Gastrocnemius medialis (tissue), 4 donors: ENCODE results near the gene ST6GALNAC4. TPM values are rescaled to one million over a fixed set of nuclear protein-coding genes. Genes with fewer than 3 reads are reported as not detected.

ENCODE experiments used
- ATAC-seq, 2 donors: fragments of 150-250 bp; one replicate each; pipeline ENCODE4 v1.9.1; 2016
- DNase-seq, 2 donors: peaks; one replicate each; pipeline ENCODE4 v3.0.0-alpha.2; 2019
- H3K27ac ChIP-seq, 4 donors: fragments of 200-600 bp; sonication (generic); 1 replicate in 1 of 4; 2 replicates in 3 of 4; pipeline ENCODE4 v1.5.1; 2016 to 2018; ENCODE audit warnings: mild to moderate bottlenecking in 2 of 4, moderate library complexity in 1 of 4
- H3K27me3 ChIP-seq, 3 donors: fragments of 200-600 bp; sonication (generic) in 2 of 3; 1 replicate in 1 of 3; 2 replicates in 2 of 3; pipeline versions ENCODE4 v1.5.1 to v1.6.0; 2016 to 2019; ENCODE audit warnings: mild to moderate bottlenecking in 1 of 3, moderate library complexity in 1 of 3
- H3K36me3 ChIP-seq, 2 donors: fragments of 200-600 bp; sonication (generic) in 1 of 2; one replicate each; pipeline ENCODE4 v1.5.1; 2017 to 2018
- H3K4me1 ChIP-seq, 2 donors: fragments of 200-600 bp; sonication (generic) in 1 of 2; one replicate each; pipeline ENCODE4 v1.5.1; 2016 to 2017; ENCODE audit warnings: mild to moderate bottlenecking in 2 of 2
- H3K4me3 ChIP-seq, 4 donors: fragments of 200-600 bp; sonication (generic) in 3 of 4; 1 replicate in 1 of 4; 2 replicates in 3 of 4; pipeline ENCODE4 v1.5.1; 2016 to 2019; ENCODE audit warnings: mild to moderate bottlenecking in 2 of 4
- H3K9me3 ChIP-seq, 3 donors: fragments of 200-600 bp; sonication (generic) in 2 of 3; 1 replicate in 1 of 3; 2 replicates in 2 of 3; pipeline ENCODE4 v1.5.1; 2016 to 2019
- POLR2A ChIP-seq, 2 donors: fragments of 450-650 bp; IDR thresholded peaks; one replicate each; pipeline ENCODE4 v1.6.1; 2017; ENCODE audit warnings: antibody characterized with exemption in 2 of 2, mild to moderate bottlenecking in 2 of 2, moderate library complexity in 2 of 2
- in situ Hi-C, 4 donors: fragments of 200-750 bp; cut with MboI; loops; one replicate each; pipeline versions ENCODE4 v1.15.0 to v1.8.0; 2017; ENCODE audit warnings: low sequenced_read_pairs in 4 of 4
- intact Hi-C: fragments of 100-400 bp; cut with DNase I; formaldehyde crosslinking; loops from one replicate; pipeline ENCODE4 v1.15.1; 2023; ENCODE audit warnings: low total_unique reads
- total RNA-seq, 4 donors: library from RNA; depleted of rRNA; stranded (reverse); fragments of >200 nt; gene quantifications; one replicate each; pipeline versions ENCODE4 v1.1.0 to v1.2.3, GENCODE V29; 2016
- TF ChIP-seq, protein P1 (sequence below), 5 experiments: fragments of 450-650 bp in 3 of 5; fragments of 200-600 bp in 2 of 5; sonication (generic) in 2 of 5; IDR thresholded peaks in 4 of 5; conservative IDR thresholded peaks in 1 of 5; 1 replicate in 4 of 5; 2 replicates in 1 of 5; pipeline ENCODE4 v1.5.1; 2016 to 2019; ENCODE audit warnings: antibody characterized with exemption in 5 of 5, mild to moderate bottlenecking in 3 of 5, moderate library complexity in 3 of 5

Gene ST6GALNAC4
- total RNA-seq, 4 donors from 2014 or later, result 11.2 to 48.4 (median 23.6) TPM

- Histone ChIP-seq H3K9me3 (no peaks in the 10 kb centered on the region), H3K27me3 (peaks cover 0 to 5% (median 0%) of the 10 kb centered on the region in 3 donors), H3K4me1 (peaks cover 26 to 32% of the 10 kb centered on the region in 2 donors), H3K36me3 (peaks cover 0 to 5% of the 10 kb centered on the region in 2 donors), H3K4me3 (no peak overlapping the region), H3K27ac (no peak overlapping the region)
- ATAC-seq (no peak), DNase-seq (no peak)
- in situ Hi-C loops, result loop anchor here in 1 of 4 donors (10.0 kb wide), 1 partner anchor 99 kb away; no protein-coding TSS in a partner anchor
- intact Hi-C loops, result no loop called here
- TF ChIP-seq POLR2A (IDR thresholded peaks at IDR 0.05), result no peak
- TF ChIP-seq, protein P1, sequence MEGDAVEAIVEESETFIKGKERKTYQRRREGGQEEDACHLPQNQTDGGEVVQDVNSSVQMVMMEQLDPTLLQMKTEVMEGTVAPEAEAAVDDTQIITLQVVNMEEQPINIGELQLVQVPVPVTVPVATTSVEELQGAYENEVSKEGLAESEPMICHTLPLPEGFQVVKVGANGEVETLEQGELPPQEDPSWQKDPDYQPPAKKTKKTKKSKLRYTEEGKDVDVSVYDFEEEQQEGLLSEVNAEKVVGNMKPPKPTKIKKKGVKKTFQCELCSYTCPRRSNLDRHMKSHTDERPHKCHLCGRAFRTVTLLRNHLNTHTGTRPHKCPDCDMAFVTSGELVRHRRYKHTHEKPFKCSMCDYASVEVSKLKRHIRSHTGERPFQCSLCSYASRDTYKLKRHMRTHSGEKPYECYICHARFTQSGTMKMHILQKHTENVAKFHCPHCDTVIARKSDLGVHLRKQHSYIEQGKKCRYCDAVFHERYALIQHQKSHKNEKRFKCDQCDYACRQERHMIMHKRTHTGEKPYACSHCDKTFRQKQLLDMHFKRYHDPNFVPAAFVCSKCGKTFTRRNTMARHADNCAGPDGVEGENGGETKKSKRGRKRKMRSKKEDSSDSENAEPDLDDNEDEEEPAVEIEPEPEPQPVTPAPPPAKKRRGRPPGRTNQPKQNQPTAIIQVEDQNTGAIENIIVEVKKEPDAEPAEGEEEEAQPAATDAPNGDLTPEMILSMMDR (IDR thresholded peaks at IDR 0.05 in 4 of 5, conservative IDR thresholded peaks at IDR 0.05 in 1 of 5), result no peak
These were observed 19.0 kb upstream of the ST6GALNAC4 start for GRCh38 chr9:127935765-127936221.

DNA sequence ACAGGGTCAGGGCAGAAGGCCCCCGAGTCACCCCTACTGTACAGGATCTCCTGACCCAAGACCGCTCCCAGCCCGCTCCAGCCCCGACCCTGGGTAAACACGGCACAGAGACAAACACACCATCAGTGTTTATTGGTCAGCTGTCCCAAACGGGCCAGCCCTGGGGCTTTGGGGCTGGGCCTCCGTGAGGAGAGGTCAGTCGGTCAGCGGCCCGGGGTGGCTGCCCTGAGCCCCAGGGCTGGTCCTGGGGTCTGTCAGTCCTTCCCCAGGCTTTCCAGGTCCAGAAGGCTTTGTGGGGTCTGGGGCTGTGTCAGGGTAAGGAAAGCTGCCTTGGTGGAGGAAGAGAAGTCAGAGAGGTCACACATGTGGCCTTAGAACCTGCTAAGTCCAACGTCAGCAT is 18.1 kb upstream of the ST6GALNAC4 start:
- no peak for TF ChIP-seq POLR2A (IDR thresholded peaks at IDR 0.05)
- TF ChIP-seq, protein P1 (IDR thresholded peaks at IDR 0.05 in 4 of 5, conservative IDR thresholded peaks at IDR 0.05 in 1 of 5), result no peak
- intact Hi-C loops (no loop called here), in situ Hi-C loops (loop anchor here in 1 of 4 donors (10.0 kb wide), 1 partner anchor 100 kb away; no protein-coding TSS in a partner anchor)
- H3K27me3 ChIP-seq, result peaks cover 0 to 12% (median 5%) of the 10 kb centered on the region in 3 donors
- peaks cover 0 to 5% of the 10 kb centered on the region in 2 donors for H3K36me3 ChIP-seq
- H3K27ac ChIP-seq, result no peak overlapping the region
- H3K4me3 ChIP-seq, result no peak overlapping the region
- DNase-seq (no peak), ATAC-seq (no peak)
- H3K4me1 ChIP-seq, result peaks cover 33 to 38% of the 10 kb centered on the region in 2 donors
- no peaks in the 10 kb centered on the region for H3K9me3 ChIP-seq

DNA sequence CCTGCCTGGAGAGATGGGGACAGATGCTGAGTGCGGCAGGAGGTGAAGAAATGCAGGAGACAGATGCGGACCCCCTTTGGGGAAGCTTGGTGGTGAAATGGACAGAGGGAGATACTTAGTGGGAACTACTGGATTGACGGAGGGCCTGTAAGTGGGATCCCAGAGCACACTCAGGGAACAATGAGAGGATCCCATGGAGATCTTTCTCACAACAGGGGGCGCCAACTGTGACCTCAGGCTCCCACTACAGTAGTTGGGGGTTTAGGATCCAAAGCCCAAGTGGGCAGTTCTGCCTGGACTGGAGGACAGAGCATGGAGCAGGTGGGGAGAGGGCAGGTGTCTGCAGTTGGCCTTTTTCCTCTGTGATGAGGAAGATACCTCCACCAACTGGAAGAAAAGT is 17.4 kb upstream of the ST6GALNAC4 start:
- no peak for ATAC-seq
- DNase-seq, result no peak

GRCh38 chr9:127931092-127931881 is 14.4 kb upstream of the ST6GALNAC4 start:
- Histone ChIP-seq H3K4me1 (peaks cover 16 to 26% of the 10 kb centered on the region in 2 donors), H3K27me3 (peaks cover 26 to 47% (median 40%) of the 10 kb centered on the region in 3 donors), H3K27ac (no peak overlapping the region), H3K36me3 (peaks cover 0 to 4% of the 10 kb centered on the region in 2 donors), H3K4me3 (peak overlapping the region; percentile 44 to 62 (median 56)), H3K9me3 (no peaks in the 10 kb centered on the region)
- in situ Hi-C loops, result loop anchor here in 1 of 4 donors (10.0 kb wide), 1 partner anchor 104 kb away; no protein-coding TSS in a partner anchor
- ATAC-seq (no peak), DNase-seq (no peak)
- TF ChIP-seq, protein P1 (IDR thresholded peaks at IDR 0.05 in 4 of 5, conservative IDR thresholded peaks at IDR 0.05 in 1 of 5), result no peak
- no peak for TF ChIP-seq POLR2A (IDR thresholded peaks at IDR 0.05)
- intact Hi-C loops, result no loop called here

More for the DNA sequence above, 17.4 kb upstream of the ST6GALNAC4 start:
- in situ Hi-C loops, result loop anchor here in 1 of 4 donors (10.0 kb wide), 1 partner anchor 101 kb away; no protein-coding TSS in a partner anchor
- no peak overlapping the region for H3K4me3 ChIP-seq
- intact Hi-C loops, result no loop called here
- no peak for TF ChIP-seq POLR2A (IDR thresholded peaks at IDR 0.05)
- TF ChIP-seq, protein P1 (IDR thresholded peaks at IDR 0.05 in 4 of 5, conservative IDR thresholded peaks at IDR 0.05 in 1 of 5), result no peak
- H3K4me1 ChIP-seq, result peaks cover 33 to 35% of the 10 kb centered on the region in 2 donors
- H3K27ac ChIP-seq, result no peak overlapping the region
- H3K9me3 ChIP-seq, result no peaks in the 10 kb centered on the region
- H3K27me3 ChIP-seq, result peaks cover 6 to 19% (median 13%) of the 10 kb centered on the region in 3 donors
- H3K36me3 ChIP-seq, result peaks cover 0 to 5% of the 10 kb centered on the region in 2 donors
